GM12892 (cell line): Measurements from ENCODE around the gene MED26.

Experiments used
- DNase-seq: peaks from one replicate; pipeline ENCODE4 v3.0.0; 2011; ENCODE audit not compliant: insufficient read length
- FAIRE-seq: peaks from 2 replicates; lab custom pipeline; 2011; peaks lifted over from hg19 to GRCh38; lab: Jason Lieb, UNC
- POLR2A ChIP-seq: IDR thresholded peaks from 2 replicates; pipeline ENCODE4 v1.6.1; 2011; ENCODE audit warnings: low read depth, low read length, control low read depth
- POLR2AphosphoS5 ChIP-seq: IDR thresholded peaks from 2 replicates; pipeline ENCODE4 v1.6.1; 2011; ENCODE audit warnings: low read depth, low read length, control low read depth
- TAF1 ChIP-seq: IDR thresholded peaks from 2 replicates; pipeline ENCODE4 v1.6.1; 2011; ENCODE audit warnings: low read depth, mild to moderate bottlenecking, control low read depth, low read length, borderline replicate concordance

MED26 gene

GRCh38 chr19:16595097-16595496, 32.9 kb downstream of the MED26 start:
- FAIRE-seq (no peak), DNase-seq (no peak)
- TF ChIP-seq TAF1 (no peak), POLR2AphosphoS5 (no peak), POLR2A (no peak)

- FAIRE-seq (peak; percentile 77), DNase-seq (no peak)
- TF ChIP-seq POLR2A (no peak), POLR2AphosphoS5 (no peak)
Measured at GRCh38 chr19:16594681-16595091, 33.3 kb downstream of the MED26 start.

GRCh38 chr19:16594131-16594586, 33.8 kb downstream of the MED26 start:
- FAIRE-seq: peak; percentile 84
- TF ChIP-seq POLR2A (no peak), POLR2AphosphoS5 (no peak), TAF1 (no peak)
- DNase-seq: no peak

GRCh38 chr19:16593181-16593580, 34.8 kb downstream of the MED26 start:
- FAIRE-seq: peak; percentile 38
- no peak for DNase-seq
- TF ChIP-seq TAF1: no peak
- no peak for TF ChIP-seq POLR2A
- TF ChIP-seq POLR2AphosphoS5: no peak

- DNase-seq: no peak
- TF ChIP-seq TAF1: no peak
- no peak for TF ChIP-seq POLR2AphosphoS5
- TF ChIP-seq POLR2A: no peak
- FAIRE-seq: no peak
Measured at GRCh38 chr19:16591803-16592556, 36.0 kb downstream of the MED26 start.

- TF ChIP-seq TAF1 (no peak), POLR2A (no peak), POLR2AphosphoS5 (no peak)
- peak; percentile 14 for FAIRE-seq
- DNase-seq: no peak
Measured at GRCh38 chr19:16590876-16591802, 36.9 kb downstream of the MED26 start.

GRCh38 chr19:16589917-16590316, 38.1 kb downstream of the MED26 start:
- FAIRE-seq: peak; percentile 82

GRCh38 chr19:16588824-16589577, 39.0 kb downstream of the MED26 start:
- no peak for DNase-seq
- TF ChIP-seq TAF1: no peak
- no peak for TF ChIP-seq POLR2AphosphoS5
- no peak for TF ChIP-seq POLR2A
- FAIRE-seq: peak; percentile 79

More at GRCh38 chr19:16589917-16590316, 38.1 kb downstream of the MED26 start:
- TF ChIP-seq POLR2A (no peak), POLR2AphosphoS5 (no peak), TAF1 (no peak)
- DNase-seq: no peak

- FAIRE-seq (peak; percentile 100), DNase-seq (peak; percentile 70)
- peak; percentile 90 for TF ChIP-seq POLR2A
- peak; percentile 87 for TF ChIP-seq POLR2AphosphoS5
- peak; percentile 74 for TF ChIP-seq TAF1
Measured at GRCh38 chr19:16587833-16588823, 39.9 kb downstream of the MED26 start.
